B cell (primary cell): Measurements from ENCODE around the gene ALKBH7. TPM values are rescaled to one million over a fixed set of nuclear protein-coding genes. Genes with fewer than 3 reads are reported as not detected.

Experiments
- ATAC-seq: fragments of 200-7000 bp; cut with Tn5 transposase; one replicate; pipeline ENCODE4 v1.10.0; 2021; ENCODE audit warnings: low read depth, mild to moderate bottlenecking, moderate number of reproducible peaks, moderate library complexity
- CTCF ChIA-PET: fragments of 350-600 bp; sonication (Branson Sonifier 250); formaldehyde crosslinking; loops from one replicate; lab custom pipeline; 2021; ENCODE audit warnings: antibody characterized with exemption, inconsistent platforms; lab: Charles Lee
- POLR2A ChIA-PET: fragments of 350-600 bp; sonication (Branson Sonifier 250); formaldehyde crosslinking; loops from one replicate; lab custom pipeline; 2021; ENCODE audit warnings: antibody characterized with exemption; lab: Charles Lee
- DNase-seq: peaks from one replicate; pipeline ENCODE4 v3.0.0; 2013
- H2AFZ ChIP-seq: 2 replicates; pipeline ENCODE4 v1.6.1; 2012; ENCODE audit warnings: mild to moderate bottlenecking, low read depth, low read length; ENCODE audit not compliant: insufficient read depth, poor library complexity, severe bottlenecking
- H3K27ac ChIP-seq, 2 donors: 1 replicate in 1 of 2; 2 replicates in 1 of 2; pipeline ENCODE4 v1.5.1; 2012 to 2013; ENCODE audit warnings: low read length in 2 of 2, mild to moderate bottlenecking in 2 of 2, moderate library complexity in 1 of 2
- H3K27me3 ChIP-seq, 4 experiments: fragments of 200-600 bp in 1 of 4; sonication (generic) in 1 of 4; replicated peaks in 1 of 4; 1 replicate in 2 of 4; 2 replicates in 2 of 4; pipeline versions ENCODE4 v1.6.1 to v1.7.0; 2013 to 2016; ENCODE audit warnings: low read length in 3 of 4, mild to moderate bottlenecking in 2 of 4, mixed read lengths in 1 of 4, moderate library complexity in 1 of 4; ENCODE audit not compliant: insufficient read depth in 4 of 4, control insufficient read depth in 3 of 4; ENCODE audit errors: control extremely low read depth in 1 of 4
- H3K36me3 ChIP-seq, 2 experiments: replicated peaks in 1 of 2; 1 replicate in 1 of 2; 2 replicates in 1 of 2; pipeline versions ENCODE4 v1.6.1 to v1.7.1; 2013; ENCODE audit warnings: low read length in 1 of 2; ENCODE audit not compliant: insufficient read depth in 2 of 2, control insufficient read depth in 1 of 2; ENCODE audit errors: control extremely low read depth in 1 of 2, extremely low read depth in 1 of 2
- H3K4me1 ChIP-seq, 2 donors: fragments of 200-600 bp in 1 of 2; sonication (generic) in 1 of 2; 1 replicate in 1 of 2; 2 replicates in 1 of 2; pipeline versions ENCODE4 v1.5.1 to v1.6.1; 2013 to 2017; ENCODE audit warnings: low read length in 2 of 2; ENCODE audit not compliant: control insufficient read depth in 2 of 2, insufficient read depth in 2 of 2
- H3K4me2 ChIP-seq: replicated peaks from 2 replicates; pipeline ENCODE3; 2012; ENCODE audit warnings: mild to moderate bottlenecking, low read depth, low read length; ENCODE audit not compliant: poor library complexity, severe bottlenecking
- H3K4me3 ChIP-seq, 5 experiments: fragments of 200-600 bp in 1 of 5; sonication (generic) in 1 of 5; 1 replicate in 3 of 5; 2 replicates in 2 of 5; pipeline versions ENCODE4 v1.5.1 to v1.7.0; 2011 to 2016; ENCODE audit warnings: low read length in 4 of 5, mild to moderate bottlenecking in 4 of 5, low read depth in 2 of 5, control low read depth in 1 of 5, moderate library complexity in 1 of 5; ENCODE audit not compliant: insufficient read depth in 1 of 5; ENCODE audit errors: control extremely low read depth in 1 of 5, extremely low read depth in 1 of 5
- H3K79me2 ChIP-seq: fragments of 200-600 bp; sonication (generic); one replicate; pipeline ENCODE4 v1.6.0; 2016; ENCODE audit warnings: low read length; ENCODE audit not compliant: control insufficient read depth, insufficient read depth
- H3K9ac ChIP-seq: fragments of 200-600 bp; sonication (generic); 2 replicates; pipeline ENCODE4 v1.6.1; 2017; ENCODE audit warnings: mild to moderate bottlenecking, low read length, moderate library complexity
- H3K9me3 ChIP-seq, 3 donors: one replicate each; pipeline versions ENCODE4 v1.6.1 to v1.7.1; 2013; ENCODE audit warnings: low read length in 2 of 3; ENCODE audit not compliant: control insufficient read depth in 2 of 3, insufficient read depth in 1 of 3; ENCODE audit errors: control extremely low read depth in 1 of 3
- H4K20me1 ChIP-seq: 2 replicates; pipeline ENCODE4 v1.6.0; 2012; ENCODE audit warnings: mild to moderate bottlenecking, low read length; ENCODE audit not compliant: insufficient read depth, control insufficient read depth, poor library complexity, severe bottlenecking
- H3K27ac Mint-ChIP-seq: one replicate; pipeline ENCODE4 v1.8.0; 2021; ENCODE audit warnings: mixed read lengths
- H3K27me3 Mint-ChIP-seq: one replicate; pipeline ENCODE4 v1.8.0; 2021; ENCODE audit warnings: mixed read lengths
- H3K4me1 Mint-ChIP-seq: one replicate; pipeline ENCODE4 v1.8.0; 2021; ENCODE audit warnings: mixed read lengths
- H3K4me3 Mint-ChIP-seq: one replicate; pipeline ENCODE4 v1.8.0; 2021; ENCODE audit warnings: mixed read lengths
- H3K9me3 Mint-ChIP-seq: one replicate; pipeline ENCODE4 v1.8.0; 2022; ENCODE audit warnings: mixed read lengths; ENCODE audit not compliant: insufficient read depth
- EZH2 ChIP-seq: IDR thresholded peaks from 2 replicates; pipeline ENCODE4 v1.6.1; 2012; ENCODE audit warnings: borderline replicate concordance, low read depth, mild to moderate bottlenecking, moderate library complexity, low read length; ENCODE audit not compliant: insufficient read depth, poor library complexity, severe bottlenecking
- WGBS: methylation state at CpG from one replicate; pipeline ENCODE4 v1.1.5; 2013; ENCODE audit warnings: missing lambda C conversion rate; ENCODE audit not compliant: insufficient coverage; 5-methylcytosine and 5-hydroxymethylcytosine counted together
- intact Hi-C: fragments of 100-400 bp; cut with micrococcal nuclease; formaldehyde crosslinking; loops from one replicate; pipeline ENCODE4 v1.10.0; 2022
- polyA plus RNA-seq: library from polyadenylated mRNA; depleted of rRNA; stranded (reverse); fragments of >200 nt; gene quantifications from 2 replicates; pipeline ENCODE4 v1.2.3, GENCODE V29; 2012
- total RNA-seq, 2 donors: library from RNA; stranded (reverse); fragments of 120-200 nt in 1 of 2; gene quantifications; 1 replicate in 1 of 2; 2 replicates in 1 of 2; pipeline versions ENCODE4 v1.2.3 to v1.2.4, GENCODE V29; 2013 to 2022
- TF ChIP-seq, protein P1 (sequence below): fragments of 200-600 bp; IDR thresholded peaks from one replicate; pipeline ENCODE4 v1.8.0; 2022; ENCODE audit warnings: antibody characterized with exemption, mild to moderate bottlenecking

The ALKBH7 gene
- total and polyA plus RNA-seq, 2 donors (not counting 1 experiment from before 2014, with no cell fraction given) = 36.4 to 67.0 TPM

DNA sequence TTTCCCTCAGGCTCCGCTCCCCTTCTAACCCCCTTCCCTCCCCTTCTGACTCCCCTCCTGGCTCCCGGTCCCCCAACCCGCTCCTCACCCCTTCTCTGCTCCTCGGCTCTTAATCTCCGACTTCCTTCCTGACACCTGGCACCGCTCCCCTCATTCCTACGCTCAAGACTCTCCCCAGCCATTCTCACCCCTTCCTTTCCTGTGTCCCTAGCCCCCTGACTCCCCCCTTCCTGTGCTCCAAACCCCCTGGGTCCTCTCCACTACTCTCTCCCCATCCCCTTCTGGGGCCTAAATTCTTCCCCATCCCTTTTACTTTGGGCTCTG is 10.6 kb upstream of the ALKBH7 start:
- peaks cover 0 to 5% (median 0%) of the 10 kb centered on the region in 3 donors for H3K9me3 ChIP-seq
- H3K79me2 ChIP-seq = peaks cover 11% of the 10 kb centered on the region
- Mint-ChIP-seq H3K4me3 (peak overlapping the region; percentile 94), H3K27ac (peak overlapping the region; percentile 92), H3K9me3 (no peaks in the 10 kb centered on the region), H3K27me3 (no peaks in the 10 kb centered on the region), H3K4me1 (peaks cover 14% of the 10 kb centered on the region)
- ChIA-PET POLR2A (interaction anchor here (0.7 to 3.2 kb wide), 2 partner anchors 11 to 202 kb away, joined by 3 to 25 read pairs; partner anchors contain the start of gene ALKBH7), CTCF (interaction anchor here (1.0 to 1.2 kb wide), 2 partner anchors 10 to 32 kb away, joined by 3 read pairs; partner anchors contain the start of gene ALKBH7)
- no peaks in the 10 kb centered on the region for H3K27me3 ChIP-seq
- DNase-seq (no peak), ATAC-seq (no peak)
- H3K4me1 ChIP-seq = peaks cover 6 to 12% of the 10 kb centered on the region in 2 donors
- peak overlapping the region in 4 of 5 experiments; percentile 60 to 72 (median 66) for H3K4me3 ChIP-seq
- H3K9ac ChIP-seq = peak overlapping the region; percentile 74
- H4K20me1 ChIP-seq = no peaks in the 10 kb centered on the region
- H2AFZ ChIP-seq = peak overlapping the region; percentile 81
- intact Hi-C loops = no loop called here
- H3K36me3 ChIP-seq = peaks cover 0 to 21% of the 10 kb centered on the region in 2 experiments
- TF ChIP-seq, protein P1, sequence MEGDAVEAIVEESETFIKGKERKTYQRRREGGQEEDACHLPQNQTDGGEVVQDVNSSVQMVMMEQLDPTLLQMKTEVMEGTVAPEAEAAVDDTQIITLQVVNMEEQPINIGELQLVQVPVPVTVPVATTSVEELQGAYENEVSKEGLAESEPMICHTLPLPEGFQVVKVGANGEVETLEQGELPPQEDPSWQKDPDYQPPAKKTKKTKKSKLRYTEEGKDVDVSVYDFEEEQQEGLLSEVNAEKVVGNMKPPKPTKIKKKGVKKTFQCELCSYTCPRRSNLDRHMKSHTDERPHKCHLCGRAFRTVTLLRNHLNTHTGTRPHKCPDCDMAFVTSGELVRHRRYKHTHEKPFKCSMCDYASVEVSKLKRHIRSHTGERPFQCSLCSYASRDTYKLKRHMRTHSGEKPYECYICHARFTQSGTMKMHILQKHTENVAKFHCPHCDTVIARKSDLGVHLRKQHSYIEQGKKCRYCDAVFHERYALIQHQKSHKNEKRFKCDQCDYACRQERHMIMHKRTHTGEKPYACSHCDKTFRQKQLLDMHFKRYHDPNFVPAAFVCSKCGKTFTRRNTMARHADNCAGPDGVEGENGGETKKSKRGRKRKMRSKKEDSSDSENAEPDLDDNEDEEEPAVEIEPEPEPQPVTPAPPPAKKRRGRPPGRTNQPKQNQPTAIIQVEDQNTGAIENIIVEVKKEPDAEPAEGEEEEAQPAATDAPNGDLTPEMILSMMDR = no peak
- no peak for TF ChIP-seq EZH2
- WGBS = 1% methylated on average over 7 of the region's 7 CpGs
- peak overlapping the region; percentile 60 to 79 for H3K27ac ChIP-seq
- peak overlapping the region; percentile 90 for H3K4me2 ChIP-seq

DNA sequence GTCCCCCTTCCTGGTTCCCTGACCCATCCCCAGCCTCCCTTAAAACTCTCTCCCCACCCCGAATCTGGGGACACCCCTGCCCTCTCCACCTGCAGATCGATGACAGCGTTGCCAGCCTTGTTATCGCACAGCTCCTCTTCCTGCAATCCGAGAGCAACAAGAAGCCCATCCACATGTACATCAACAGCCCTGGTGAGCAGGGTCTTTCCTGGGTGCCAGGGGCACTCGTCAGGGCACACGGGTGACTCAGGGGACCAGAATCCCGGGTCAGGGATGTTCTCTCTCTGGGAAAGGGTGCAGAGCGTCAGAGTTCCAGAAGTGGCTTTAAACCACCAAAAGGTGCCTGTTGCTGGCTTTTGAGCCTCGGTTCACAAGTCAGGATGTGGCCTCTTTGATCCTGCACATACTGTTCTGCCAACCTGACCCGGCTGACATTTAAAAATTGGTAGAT is 10.2 kb upstream of the ALKBH7 start:
- Mint-ChIP-seq H3K9me3 (no peaks in the 10 kb centered on the region), H3K27me3 (no peaks in the 10 kb centered on the region), H3K27ac (peak overlapping the region; percentile 92), H3K4me3 (peak overlapping the region; percentile 94), H3K4me1 (peaks cover 14% of the 10 kb centered on the region)
- ChIA-PET CTCF (interaction anchor here (1.1 to 1.2 kb wide), 2 partner anchors 10 kb away, joined by 3 read pairs; partner anchors contain the start of gene ALKBH7), POLR2A (interaction anchor here (0.7 to 3.2 kb wide), 3 partner anchors 10 to 201 kb away, joined by 3 to 25 read pairs (median 3); partner anchors contain the start of gene ALKBH7)
- no peak for TF ChIP-seq EZH2
- TF ChIP-seq, protein P1 = no peak
- WGBS = 34% methylated on average over 7 of the region's 11 CpGs
- Histone ChIP-seq H3K9ac (peak overlapping the region; percentile 74), H3K9me3 (peaks cover 0 to 5% (median 0%) of the 10 kb centered on the region in 3 donors), H3K36me3 (peaks cover 0 to 21% of the 10 kb centered on the region in 2 experiments), H3K4me2 (peak overlapping the region; percentile 90), H3K27ac (peak overlapping the region; percentile 60 to 79), H3K4me3 (peak overlapping the region in 4 of 5 experiments; percentile 60 to 72 (median 66)), H3K4me1 (peaks cover 6 to 12% of the 10 kb centered on the region in 2 donors), H3K79me2 (peaks cover 11% of the 10 kb centered on the region), H3K27me3 (no peaks in the 10 kb centered on the region), H2AFZ (peak overlapping the region; percentile 81), H4K20me1 (no peaks in the 10 kb centered on the region)
- intact Hi-C loops = no loop called here
- DNase-seq (no peak), ATAC-seq (no peak)
